WTC11 (cell line): ENCODE data around the gene CCDC149.

ENCODE experiments used
- ATF1 ChIP-seq: sonication (generic); formaldehyde crosslinking; IDR thresholded peaks from 2 replicates; pipeline ENCODE4 v1.8.1; 2023; ENCODE audit warnings: mild to moderate bottlenecking, moderate library complexity, missing genetic modification reagents
- ATF2 ChIP-seq: sonication (generic); formaldehyde crosslinking; IDR thresholded peaks from 2 replicates; pipeline ENCODE4 v1.8.1; 2022; ENCODE audit warnings: low read depth, missing genetic modification reagents, borderline replicate concordance
- CBFB ChIP-seq: sonication (generic); formaldehyde crosslinking; IDR thresholded peaks from 2 replicates; pipeline ENCODE4 v1.8.1; 2022; ENCODE audit warnings: mild to moderate bottlenecking, low read depth, missing genetic modification reagents
- CTCF ChIP-seq: fragments of 200-600 bp; IDR thresholded peaks from 2 replicates; pipeline ENCODE4 v1.8.0; 2022; ENCODE audit warnings: antibody characterized with exemption
- E2F1 ChIP-seq: sonication (generic); formaldehyde crosslinking; IDR thresholded peaks from 2 replicates; pipeline ENCODE4 v1.8.0; 2022; ENCODE audit warnings: mild to moderate bottlenecking, missing genetic modification reagents
- GABPB1 ChIP-seq: sonication (generic); formaldehyde crosslinking; IDR thresholded peaks from 2 replicates; pipeline ENCODE4 v1.8.1; 2023; ENCODE audit warnings: mild to moderate bottlenecking, missing genetic modification reagents
- NR1H2 ChIP-seq: sonication (generic); formaldehyde crosslinking; IDR thresholded peaks from 2 replicates; pipeline ENCODE4 v1.9.0; 2021; ENCODE audit warnings: mild to moderate bottlenecking, moderate library complexity, missing genetic modification reagents
- PREB ChIP-seq: sonication (generic); formaldehyde crosslinking; IDR thresholded peaks from 2 replicates; pipeline ENCODE4 v1.8.1; 2022; ENCODE audit warnings: mild to moderate bottlenecking, missing genetic modification reagents, moderate library complexity, borderline replicate concordance
- SP1 ChIP-seq: sonication (generic); formaldehyde crosslinking; conservative IDR thresholded peaks from 2 replicates; pipeline ENCODE4 v1.8.1; 2022; ENCODE audit warnings: missing genetic modification reagents
- TCF7 ChIP-seq: sonication (generic); formaldehyde crosslinking; IDR thresholded peaks from 2 replicates; pipeline ENCODE4 v1.8.0; 2022; ENCODE audit warnings: mild to moderate bottlenecking, low read depth, missing genetic modification reagents, moderate library complexity

GRCh38 chr4:24809376-24809775 is 103.5 kb downstream of the CCDC149 start:
- TF ChIP-seq CTCF (no peak), ATF2 (CRISPR knock-in tag) (no peak), NR1H2 (no peak), E2F1 (CRISPR knock-in tag) (no peak), GABPB1 (CRISPR knock-in tag) (no peak), PREB (CRISPR knock-in tag) (no peak), TCF7 (CRISPR knock-in tag) (no peak), ATF1 (CRISPR knock-in tag) (no peak), SP1 (no peak), CBFB (CRISPR knock-in tag) (no peak)
